Left ventricle myocardium inferior (tissue), 1 donor: ENCODE data around the gene STKLD1. TPM values are rescaled to one million over a fixed set of nuclear protein-coding genes. Genes with fewer than 3 reads are reported as not detected.

Source experiments
- DNase-seq: peaks from one replicate; pipeline ENCODE4 v3.0.0-alpha.2; 2020
- H3K27ac ChIP-seq: fragments of 200-600 bp; replicated peaks from 2 replicates; pipeline ENCODE4 v1.8.0; 2021
- H3K27me3 ChIP-seq: fragments of 200-600 bp; 2 replicates; pipeline ENCODE4 v1.8.0; 2021; ENCODE audit warnings: low read depth
- H3K36me3 ChIP-seq: fragments of 200-600 bp; 2 replicates; pipeline ENCODE4 v1.8.0; 2021
- H3K4me1 ChIP-seq: fragments of 200-600 bp; 2 replicates; pipeline ENCODE4 v1.8.0; 2021
- H3K4me3 ChIP-seq: fragments of 200-600 bp; 2 replicates; pipeline ENCODE4 v1.8.0; 2021; ENCODE audit warnings: mild to moderate bottlenecking, moderate library complexity
- H3K9me3 ChIP-seq: fragments of 200-600 bp; replicated peaks from 2 replicates; pipeline ENCODE4 v1.8.0; 2021
- intact Hi-C: fragments of 100-400 bp; cut with micrococcal nuclease; formaldehyde crosslinking; loops from one replicate; pipeline ENCODE4 v1.11.0; 2022
- total RNA-seq: library from RNA; stranded (reverse); fragmentation: NEBNext Ultra II Directional; extraction: Animal tissue kit (Norgen Biotek cat#: 25700); gene quantifications from one replicate; pipeline ENCODE4 v1.2.1, GENCODE V29; 2021
- TF ChIP-seq, protein P1 (sequence below): fragments of 200-600 bp; IDR thresholded peaks from 2 replicates; pipeline ENCODE4 v1.8.0; 2021; ENCODE audit warnings: antibody characterized with exemption, mild to moderate bottlenecking, borderline replicate concordance
- donor health status: DM: no; HTN: yes; CAD: no; lungs with severe emphysema.

STKLD1 gene
- total RNA-seq, 1 donor from 2014 or later = not detected

DNA sequence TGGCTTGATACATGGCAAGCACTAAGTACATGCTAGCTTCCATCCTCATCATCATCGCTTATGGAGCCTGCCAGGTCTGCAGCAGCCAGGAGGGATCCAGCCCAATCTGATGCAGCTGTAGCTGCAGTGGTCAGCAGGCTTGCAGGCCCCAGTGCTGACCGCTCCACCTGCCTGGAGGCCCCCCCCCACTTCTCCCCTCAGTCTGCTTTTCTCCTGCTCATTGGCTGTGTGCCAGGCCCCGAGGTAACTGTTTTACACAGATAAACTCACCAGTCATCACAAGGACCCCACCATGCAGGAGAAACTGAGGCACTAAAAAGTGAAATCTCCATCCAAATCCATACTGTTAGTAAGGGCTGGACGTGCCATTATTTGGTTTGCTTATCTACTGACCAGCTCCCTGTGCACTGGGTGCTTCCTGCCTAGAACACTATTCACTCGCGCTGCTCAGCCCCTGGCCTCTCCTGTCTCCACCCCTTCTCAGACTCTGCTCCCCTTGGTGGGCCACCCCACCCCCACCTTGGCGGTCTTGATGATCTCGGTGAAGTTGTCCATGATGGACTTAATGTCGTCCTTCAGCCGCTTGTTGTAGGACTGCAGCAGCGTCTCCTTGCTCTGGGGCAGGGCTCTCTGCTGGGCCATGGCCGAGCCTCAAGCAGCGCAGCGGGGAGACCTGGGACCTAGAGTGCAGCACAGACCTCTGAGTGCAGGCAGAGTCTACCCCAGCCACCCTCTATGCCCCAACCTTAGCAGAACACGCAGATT lies 30.0 kb upstream of the STKLD1 start:
- intact Hi-C loops = no loop called here
- H3K36me3 ChIP-seq = peaks cover 69% of the 10 kb centered on the region
- TF ChIP-seq, protein P1, sequence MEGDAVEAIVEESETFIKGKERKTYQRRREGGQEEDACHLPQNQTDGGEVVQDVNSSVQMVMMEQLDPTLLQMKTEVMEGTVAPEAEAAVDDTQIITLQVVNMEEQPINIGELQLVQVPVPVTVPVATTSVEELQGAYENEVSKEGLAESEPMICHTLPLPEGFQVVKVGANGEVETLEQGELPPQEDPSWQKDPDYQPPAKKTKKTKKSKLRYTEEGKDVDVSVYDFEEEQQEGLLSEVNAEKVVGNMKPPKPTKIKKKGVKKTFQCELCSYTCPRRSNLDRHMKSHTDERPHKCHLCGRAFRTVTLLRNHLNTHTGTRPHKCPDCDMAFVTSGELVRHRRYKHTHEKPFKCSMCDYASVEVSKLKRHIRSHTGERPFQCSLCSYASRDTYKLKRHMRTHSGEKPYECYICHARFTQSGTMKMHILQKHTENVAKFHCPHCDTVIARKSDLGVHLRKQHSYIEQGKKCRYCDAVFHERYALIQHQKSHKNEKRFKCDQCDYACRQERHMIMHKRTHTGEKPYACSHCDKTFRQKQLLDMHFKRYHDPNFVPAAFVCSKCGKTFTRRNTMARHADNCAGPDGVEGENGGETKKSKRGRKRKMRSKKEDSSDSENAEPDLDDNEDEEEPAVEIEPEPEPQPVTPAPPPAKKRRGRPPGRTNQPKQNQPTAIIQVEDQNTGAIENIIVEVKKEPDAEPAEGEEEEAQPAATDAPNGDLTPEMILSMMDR = no peak
- peak overlapping the region; percentile 91 for H3K27ac ChIP-seq
- H3K4me1 ChIP-seq = peaks cover 45% of the 10 kb centered on the region
- H3K27me3 ChIP-seq = no peaks in the 10 kb centered on the region
- peak overlapping the region; percentile 100 for H3K4me3 ChIP-seq
- no peak for DNase-seq
- H3K9me3 ChIP-seq = no peaks in the 10 kb centered on the region

DNA sequence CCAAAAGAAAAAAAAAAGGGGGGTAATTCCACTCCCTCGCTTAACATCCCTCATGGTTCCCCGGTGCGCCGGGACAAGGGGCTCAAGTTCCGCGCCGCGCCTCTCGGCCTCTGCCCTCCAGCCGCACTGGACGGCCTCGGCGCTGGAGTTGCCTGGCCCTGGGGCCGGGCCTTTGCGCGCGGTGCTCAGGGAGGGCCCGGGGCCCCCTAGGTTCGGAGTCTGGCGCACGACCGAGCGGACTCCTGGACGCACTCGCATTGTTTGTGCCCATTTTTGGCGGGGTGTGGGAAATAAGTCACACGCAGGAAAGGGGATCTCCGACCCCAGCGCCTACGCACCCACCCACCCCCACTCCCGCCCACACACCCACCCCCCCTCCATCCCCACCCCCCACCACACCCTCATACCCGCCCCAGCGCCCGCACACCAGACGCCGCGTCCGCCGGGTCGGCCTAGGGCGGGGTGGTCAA lies 28.6 kb upstream of the STKLD1 start:
- H3K27ac ChIP-seq = peak overlapping the region; percentile 91
- no peaks in the 10 kb centered on the region for H3K27me3 ChIP-seq
- intact Hi-C loops = no loop called here
- peak overlapping the region; percentile 100 for H3K4me3 ChIP-seq
- TF ChIP-seq, protein P1 = no peak
- DNase-seq = peak; percentile 43
- no peaks in the 10 kb centered on the region for H3K9me3 ChIP-seq
- H3K4me1 ChIP-seq = peaks cover 45% of the 10 kb centered on the region
- H3K36me3 ChIP-seq = peaks cover 69% of the 10 kb centered on the region

DNA sequence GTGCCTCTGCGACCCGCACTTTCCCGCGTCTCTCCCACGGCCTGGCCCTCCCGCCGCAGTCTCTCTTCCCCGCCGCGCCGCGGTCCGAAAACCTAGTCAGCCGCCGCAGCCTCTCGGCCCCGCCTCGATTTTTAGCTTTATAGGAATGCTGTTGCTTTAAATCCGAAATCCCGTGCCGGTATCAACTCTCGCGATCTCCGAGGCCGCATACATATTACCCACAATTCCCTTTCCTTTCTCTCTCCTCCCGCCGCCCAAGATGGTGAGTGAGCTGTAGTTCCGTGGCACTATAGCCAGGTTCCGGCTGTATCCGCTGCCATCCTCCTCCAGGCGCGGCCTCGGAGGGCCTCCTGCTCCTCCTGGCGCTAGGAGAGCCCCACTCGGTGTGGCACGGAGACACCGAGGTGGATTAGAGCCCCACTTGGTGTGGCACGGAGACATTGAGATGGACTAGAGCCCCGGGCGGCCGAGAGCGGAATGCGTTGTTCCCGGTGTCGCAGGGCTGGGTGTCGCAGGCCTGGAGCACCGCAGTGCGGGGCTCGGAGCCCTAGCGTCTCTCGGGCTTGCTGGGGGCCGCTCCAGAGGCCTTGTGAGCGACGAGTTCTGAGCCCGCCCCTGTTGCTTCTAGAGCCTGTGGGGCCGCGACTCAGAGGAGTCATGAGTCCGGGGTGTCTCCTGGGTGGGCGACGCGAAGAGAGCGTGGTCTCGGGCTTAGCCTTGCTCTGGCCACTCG lies 28.0 kb upstream of the STKLD1 start, which contains the start of the genes MED22 and RPL7A:
Gene MED22 (minus strand): TSS at position 147 of the 733 bp plus-strand sequence. CDS start 1,469 bp downstream, outside the sequence.
Gene RPL7A (plus strand): TSS at position 234 of the 733 bp plus-strand sequence. CDS start 26 bp downstream, at position 260.
- peaks cover 69% of the 10 kb centered on the region for H3K36me3 ChIP-seq
- intact Hi-C loops = no loop called here
- peak; percentile 96 for DNase-seq

DNA sequence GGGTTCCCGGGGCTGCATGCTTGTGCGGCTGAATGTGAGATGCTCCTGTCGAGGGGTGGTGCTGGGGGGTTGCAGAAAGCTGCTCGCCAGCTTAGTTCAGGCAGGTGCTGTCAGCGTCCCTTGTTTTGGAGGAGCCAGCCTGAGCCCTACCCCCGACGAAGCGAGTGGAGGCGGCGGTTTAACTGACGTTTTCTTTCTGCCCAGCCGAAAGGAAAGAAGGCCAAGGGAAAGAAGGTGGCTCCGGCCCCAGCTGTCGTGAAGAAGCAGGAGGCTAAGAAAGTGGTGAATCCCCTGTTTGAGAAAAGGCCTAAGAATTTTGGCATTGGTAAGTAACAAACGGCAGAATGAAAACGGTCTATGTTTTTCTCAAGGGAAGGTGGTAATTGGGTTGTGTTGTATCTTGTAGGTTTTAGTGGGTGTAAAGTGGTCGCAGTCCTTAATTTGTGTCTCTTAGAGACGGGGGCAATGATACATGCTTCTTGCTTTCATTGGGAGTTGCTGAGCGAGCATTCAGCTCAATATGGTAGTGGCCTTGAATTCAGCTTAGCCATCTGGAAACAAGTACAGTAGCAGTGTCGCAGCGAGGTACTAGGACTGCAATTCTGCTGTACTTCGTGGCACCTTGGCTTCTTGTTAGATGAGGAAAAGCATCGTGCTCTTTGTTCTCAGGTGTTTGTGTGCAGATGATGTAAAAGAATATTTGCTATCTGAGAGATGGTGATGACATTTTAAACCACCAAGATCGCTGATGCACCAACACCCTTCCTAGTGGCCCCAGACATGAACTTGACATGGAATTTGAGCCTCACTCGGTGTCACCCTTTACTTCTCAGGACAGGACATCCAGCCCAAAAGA lies 27.2 kb upstream of the STKLD1 start:
- TF ChIP-seq, protein P1 = no peak
- DNase-seq = no peak
- Histone ChIP-seq H3K4me1 (peaks cover 45% of the 10 kb centered on the region), H3K9me3 (no peaks in the 10 kb centered on the region), H3K4me3 (peak overlapping the region; percentile 100), H3K27me3 (no peaks in the 10 kb centered on the region), H3K36me3 (peaks cover 69% of the 10 kb centered on the region), H3K27ac (peak overlapping the region; percentile 91)
- intact Hi-C loops = no loop called here

More for the DNA sequence above, 28.0 kb upstream of the STKLD1 start, which contains the start of the genes MED22 and RPL7A:
- Histone ChIP-seq H3K27me3 (no peaks in the 10 kb centered on the region), H3K4me3 (peak within 1 kb of the TSS; percentile 100), H3K9me3 (no peaks in the 10 kb centered on the region), H3K27ac (peak within 1 kb of the TSS; percentile 91), H3K4me1 (peaks cover 45% of the 10 kb centered on the region)
- TF ChIP-seq, protein P1 = peak; percentile 17
